ENCODE results near the gene ZNF441.

ZNF441 gene

GRCh38 chr19:11780431-11781020 is 13.7 kb downstream of the ZNF441 start:
- ChIA-PET CTCF (no interaction called here), POLR2A (ENCODE audit: low non-redundant PET) (no interaction called here)
- DNase-seq (ENCODE audit: low spot score) = no peak
- TF ChIP-seq CTCF (conservative IDR thresholded peaks at IDR 0.05; ENCODE audit: low read depth) = no peak
- H3K27ac ChIP-seq = no peak overlapping the region

- CTCF ChIA-PET = no interaction called here
Observed at GRCh38 chr19:11781295-11782057, 14.7 kb downstream of the ZNF441 start.

GRCh38 chr19:11783767-11784166 is 17.0 kb downstream of the ZNF441 start:
- TF ChIP-seq CTCF (conservative IDR thresholded peaks at IDR 0.05; ENCODE audit: low read depth) = no peak
- no peak overlapping the region for H3K27ac ChIP-seq
- ChIA-PET CTCF (interaction anchor here (0.9 kb wide), 1 partner anchor 83 kb away, joined by 5 read pairs; no protein-coding TSS in a partner anchor), POLR2A (ENCODE audit: low non-redundant PET) (no interaction called here)
- no peak for DNase-seq (ENCODE audit: low spot score)

More at GRCh38 chr19:11781295-11782057, 14.7 kb downstream of the ZNF441 start:
- no peak for TF ChIP-seq CTCF (conservative IDR thresholded peaks at IDR 0.05; ENCODE audit: low read depth)
- no peak overlapping the region for H3K27ac ChIP-seq
- no peak for DNase-seq (ENCODE audit: low spot score)
- POLR2A ChIA-PET (ENCODE audit: low non-redundant PET) = no interaction called here

GRCh38 chr19:11784356-11784755 is 17.6 kb downstream of the ZNF441 start:
- no peak overlapping the region for H3K27ac ChIP-seq
- TF ChIP-seq CTCF (conservative IDR thresholded peaks at IDR 0.05; ENCODE audit: low read depth) = no peak
- ChIA-PET POLR2A (ENCODE audit: low non-redundant PET) (no interaction called here), CTCF (interaction anchor here (0.7 to 0.9 kb wide), 2 partner anchors 84 to 89 kb away, joined by 3 to 5 read pairs; no protein-coding TSS in a partner anchor)
- no peak for DNase-seq (ENCODE audit: low spot score)

GRCh38 chr19:11787536-11787935 is 20.7 kb downstream of the ZNF441 start:
- CTCF ChIA-PET = no interaction called here

GRCh38 chr19:11792942-11793341 is 26.1 kb downstream of the ZNF441 start:
- CTCF ChIA-PET = interaction anchor here (0.7 kb wide), 2 partner anchors 82 to 1920 kb away, joined by 3 read pairs; no protein-coding TSS in a partner anchor

More at GRCh38 chr19:11787536-11787935, 20.7 kb downstream of the ZNF441 start:
- no peak for DNase-seq (ENCODE audit: low spot score)
- POLR2A ChIA-PET (ENCODE audit: low non-redundant PET) = interaction anchor here (0.7 kb wide), 1 partner anchor 362 kb away, joined by 14 read pairs; no protein-coding TSS in a partner anchor
- no peak overlapping the region for H3K27ac ChIP-seq
- no peak for TF ChIP-seq CTCF (conservative IDR thresholded peaks at IDR 0.05; ENCODE audit: low read depth)

More at GRCh38 chr19:11792942-11793341, 26.1 kb downstream of the ZNF441 start:
- POLR2A ChIA-PET (ENCODE audit: low non-redundant PET) = no interaction called here
- H3K27ac ChIP-seq = no peak overlapping the region
- DNase-seq (ENCODE audit: low spot score) = no peak
- no peak for TF ChIP-seq CTCF (conservative IDR thresholded peaks at IDR 0.05; ENCODE audit: low read depth)

Data from RWPE1 (cell line).